HUDEP-2 (cell line): Measurements from ENCODE around the gene DRC7.
"Not testable (repeated sequence)": the region's sequence is repeated elsewhere in the genome, so short reads cannot be mapped to it uniquely, and the experiment has no call there.

Experiments used
- DNase-seq, 76 experiments: peaks; one replicate each; lab custom pipeline; 2025; ENCODE audit not compliant: unreplicated experiment in 76 of 76; lab: John Stamatoyannopoulos, UW

The DRC7 gene

GRCh38 chr16:57658878-57659674, 35.5 kb upstream of the DRC7 start:
- no peak for DNase-seq

GRCh38 chr16:57660715-57661463, 33.7 kb upstream of the DRC7 start:
- DNase-seq = no peak

- no peak for DNase-seq
These were observed 33.1 kb upstream of the DRC7 start for GRCh38 chr16:57661510-57661909.

GRCh38 chr16:57661936-57662906, 32.4 kb upstream of the DRC7 start:
- no peak for DNase-seq

- no peak for DNase-seq
These were observed 31.2 kb upstream of the DRC7 start for GRCh38 chr16:57663436-57663835.

GRCh38 chr16:57663917-57664661, 30.5 kb upstream of the DRC7 start:
- DNase-seq = no peak

GRCh38 chr16:57664662-57665025, 30.0 kb upstream of the DRC7 start:
- no peak for DNase-seq

- no peak for DNase-seq
These were observed 29.1 kb upstream of the DRC7 start for GRCh38 chr16:57665541-57665940.

GRCh38 chr16:57666353-57667047, 28.1 kb upstream of the DRC7 start:
- no peak for DNase-seq

- no peak for DNase-seq
These were observed 27.5 kb upstream of the DRC7 start for GRCh38 chr16:57667048-57667525.

GRCh38 chr16:57667526-57668262, 26.9 kb upstream of the DRC7 start:
- DNase-seq = no peak

- DNase-seq = no peak
These were observed 26.4 kb upstream of the DRC7 start, which contains the start of gene ADGRG3 for GRCh38 chr16:57668263-57668571. ADGRG3 (plus strand) TSS chr16:57668306; CDS start chr16:57668348, 42 bp downstream.

GRCh38 chr16:57668630-57669475, 25.8 kb upstream of the DRC7 start:
- DNase-seq = no peak

GRCh38 chr16:57669476-57670162, 25.0 kb upstream of the DRC7 start:
- DNase-seq = no peak

GRCh38 chr16:57670196-57670595, 24.4 kb upstream of the DRC7 start:
- no peak for DNase-seq

- DNase-seq = not testable (repeated sequence)
These were observed 23.2 kb upstream of the DRC7 start for GRCh38 chr16:57671451-57671850.

- no peak for DNase-seq
These were observed 22.2 kb upstream of the DRC7 start for GRCh38 chr16:57672416-57672815.
